Hepatocyte (in vitro differentiated cells): ENCODE data around the gene SGMS1.

ENCODE experiments used
- CTCF ChIP-seq: fragments of 200-600 bp; sonication (generic); IDR thresholded peaks from 2 replicates; pipeline ENCODE4 v1.5.1; 2016; ENCODE audit warnings: antibody characterized with exemption, mild to moderate bottlenecking; ENCODE audit not compliant: poor library complexity
- EZH2 ChIP-seq: fragments of 200-600 bp; sonication (generic); IDR thresholded peaks from 2 replicates; pipeline ENCODE4 v1.6.1; 2016; ENCODE audit warnings: antibody characterized with exemption, mild to moderate bottlenecking, borderline replicate concordance

GRCh38 chr10:50561816-50562215, 61.9 kb downstream of the SGMS1 start:
- TF ChIP-seq CTCF (peak; percentile 47), EZH2 (no peak)
